Endodermal cell (in vitro differentiated cells): ENCODE results near the gene MUC2. TPM values are rescaled to one million over a fixed set of nuclear protein-coding genes. Genes with fewer than 3 reads are reported as not detected.

Experiments used
- DNase-seq: peaks from one replicate; pipeline ENCODE4 v3.0.0-alpha.2; 2017
- H3K27ac ChIP-seq: 2 replicates; pipeline ENCODE4 v1.5.1; 2013; ENCODE audit warnings: mild to moderate bottlenecking, low read depth, low read length, moderate library complexity
- H3K27me3 ChIP-seq: 2 replicates; pipeline ENCODE4 v1.6.1; 2013; ENCODE audit warnings: mild to moderate bottlenecking, low read length, moderate library complexity; ENCODE audit not compliant: insufficient read depth, control insufficient read depth, poor library complexity, severe bottlenecking
- H3K36me3 ChIP-seq: 2 replicates; pipeline ENCODE4 v1.7.0; 2013; ENCODE audit warnings: mild to moderate bottlenecking, low read length, moderate library complexity; ENCODE audit not compliant: control insufficient read depth, insufficient read depth
- H3K4me1 ChIP-seq: one replicate; pipeline ENCODE4 v1.7.0; 2013; ENCODE audit warnings: low read length; ENCODE audit not compliant: control insufficient read depth, insufficient read depth
- H3K4me3 ChIP-seq: 2 replicates; pipeline ENCODE4 v1.5.1; 2013; ENCODE audit warnings: mild to moderate bottlenecking, low read length, moderate library complexity
- H3K9ac ChIP-seq: 2 replicates; pipeline ENCODE4 v1.6.1; 2013; ENCODE audit warnings: mild to moderate bottlenecking, low read length, moderate library complexity; ENCODE audit not compliant: poor library complexity, severe bottlenecking; ENCODE audit errors: extremely low read depth
- H3K9me3 ChIP-seq: 2 replicates; pipeline ENCODE4 v1.6.1; 2013; ENCODE audit warnings: mild to moderate bottlenecking, low read length, moderate library complexity; ENCODE audit not compliant: control insufficient read depth
- H3K27ac Mint-ChIP-seq: 2 replicates; pipeline ENCODE4 v1.8.0; 2020; ENCODE audit warnings: mixed read lengths
- H3K27me3 Mint-ChIP-seq: 2 replicates; pipeline ENCODE4 v1.8.0; 2021; ENCODE audit warnings: mild to moderate bottlenecking, mixed read lengths; ENCODE audit not compliant: insufficient read depth
- H3K36me3 Mint-ChIP-seq: 2 replicates; pipeline ENCODE4 v1.8.0; 2020; ENCODE audit warnings: low read depth, mixed read lengths
- H3K4me1 Mint-ChIP-seq: 2 replicates; pipeline ENCODE4 v1.8.0; 2020; ENCODE audit warnings: mixed read lengths
- H3K4me3 Mint-ChIP-seq: 2 replicates; pipeline ENCODE4 v1.8.0; 2020; ENCODE audit warnings: mild to moderate bottlenecking, moderate library complexity, mixed read lengths
- H3K9me3 Mint-ChIP-seq: 2 replicates; pipeline ENCODE4 v1.8.0; 2020; ENCODE audit warnings: mild to moderate bottlenecking, mixed read lengths
- CTCF ChIP-seq: fragments of 200-600 bp; sonication (generic); conservative IDR thresholded peaks from 2 replicates; pipeline ENCODE4 v1.5.0; 2021; ENCODE audit warnings: antibody characterized with exemption, mild to moderate bottlenecking
- WGBS, 2 experiments: methylation state at CpG; one replicate each; pipeline versions ENCODE4 v1.1.5 to v1.1.7; 2013; ENCODE audit warnings: missing lambda C conversion rate in 2 of 2, mixed read lengths in 1 of 2; ENCODE audit not compliant: insufficient coverage in 1 of 2, insufficient read length in 1 of 2; 5-methylcytosine and 5-hydroxymethylcytosine counted together
- total RNA-seq, 2 donors: library from RNA; stranded (reverse); fragmentation: NEBNext Ultra II Directional in 1 of 2; extraction: Animal tissue kit (Norgen Biotek cat#: 25700) in 1 of 2; gene quantifications; 2 replicates in 1 of 2; 3 replicates in 1 of 2; pipeline ENCODE4 v1.2.1, GENCODE V29; 2021

The MUC2 gene
- total RNA-seq, 2 donors from 2014 or later, result not detected

GRCh38 chr11:1051356-1052132 lies 23.1 kb upstream of the MUC2 start:
- Mint-ChIP-seq H3K9me3 (no peaks in the 10 kb centered on the region), H3K4me3 (no peak overlapping the region), H3K4me1 (no peaks in the 10 kb centered on the region), H3K27me3 (peaks cover 2% of the 10 kb centered on the region), H3K36me3 (no peaks in the 10 kb centered on the region), H3K27ac (no peak overlapping the region)
- H3K27ac ChIP-seq, result no peak overlapping the region
- H3K36me3 ChIP-seq, result no peaks in the 10 kb centered on the region
- peak; percentile 1 for TF ChIP-seq CTCF
- no peaks in the 10 kb centered on the region for H3K4me1 ChIP-seq
- no peaks in the 10 kb centered on the region for H3K27me3 ChIP-seq
- H3K9me3 ChIP-seq, result no peaks in the 10 kb centered on the region
- WGBS, 2 experiments, result 68 to 82% methylated on average over 9 to 15 of the region's 15 CpGs
- H3K9ac ChIP-seq, result no peak overlapping the region
- H3K4me3 ChIP-seq, result no peak overlapping the region
- DNase-seq, result no peak

DNA sequence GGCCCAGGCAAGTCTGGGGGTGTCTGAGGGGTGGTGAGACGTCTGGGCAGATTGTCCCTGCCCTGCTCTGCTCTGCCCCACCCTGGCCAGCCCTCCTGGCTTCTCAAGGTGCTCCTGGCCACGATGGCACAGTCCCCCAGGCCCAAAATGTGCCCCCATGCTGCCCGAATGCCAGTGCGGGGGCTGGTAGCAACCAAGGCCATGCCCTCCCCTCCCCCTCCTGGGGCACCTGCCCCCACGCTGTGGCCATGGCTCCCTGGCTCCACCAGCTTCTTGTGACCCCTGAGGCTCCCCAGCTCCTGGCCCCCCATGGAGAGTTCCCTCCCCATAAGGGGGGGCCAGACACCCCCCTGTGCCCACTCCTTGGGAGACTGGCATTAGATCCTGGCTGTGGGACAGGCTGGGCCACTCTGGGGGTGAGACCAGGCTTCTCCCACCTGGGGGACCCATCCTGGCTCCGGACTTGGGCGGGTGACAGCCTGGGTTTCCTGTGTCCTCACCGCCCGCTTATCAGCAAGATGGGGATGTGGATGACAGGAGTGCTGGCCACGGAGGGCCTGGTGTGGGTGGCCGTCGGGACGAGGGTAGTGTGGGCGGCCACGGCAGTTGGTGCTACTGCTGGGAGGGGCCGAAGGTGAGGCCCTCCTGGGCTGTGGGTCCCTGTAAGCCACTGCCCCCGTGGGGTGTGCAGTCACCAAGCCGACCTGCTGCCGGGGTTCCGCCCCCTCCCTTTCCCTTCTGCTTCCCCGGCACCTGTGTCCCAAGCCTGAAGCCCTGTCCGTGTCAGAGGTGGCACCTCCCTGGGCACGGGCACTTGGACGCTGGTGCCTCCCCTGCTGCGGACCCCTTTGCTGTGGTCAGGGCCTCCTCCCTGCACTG lies 22.3 kb upstream of the MUC2 start:
- DNase-seq, result no peak
- H3K27me3 Mint-ChIP-seq, result peaks cover 2% of the 10 kb centered on the region
- H3K9ac ChIP-seq, result no peak overlapping the region

More for the DNA sequence above, 22.3 kb upstream of the MUC2 start:
- Mint-ChIP-seq H3K4me1 (no peaks in the 10 kb centered on the region), H3K36me3 (no peaks in the 10 kb centered on the region), H3K9me3 (no peaks in the 10 kb centered on the region), H3K27ac (no peak overlapping the region), H3K4me3 (no peak overlapping the region)
- H3K27ac ChIP-seq, result no peak overlapping the region
- H3K36me3 ChIP-seq, result no peaks in the 10 kb centered on the region
- no peaks in the 10 kb centered on the region for H3K9me3 ChIP-seq
- no peaks in the 10 kb centered on the region for H3K4me1 ChIP-seq
- no peak for TF ChIP-seq CTCF
- 90 to 94% methylated on average over 20 to 25 of the region's 25 CpGs for WGBS, 2 experiments
- H3K27me3 ChIP-seq, result no peaks in the 10 kb centered on the region
- no peak overlapping the region for H3K4me3 ChIP-seq
